Measurements from ENCODE around the gene YIPF2.
"Not testable (repeated sequence)": the region's sequence is repeated elsewhere in the genome, so short reads cannot be mapped to it uniquely, and the experiment has no call there.

Gene YIPF2

DNA sequence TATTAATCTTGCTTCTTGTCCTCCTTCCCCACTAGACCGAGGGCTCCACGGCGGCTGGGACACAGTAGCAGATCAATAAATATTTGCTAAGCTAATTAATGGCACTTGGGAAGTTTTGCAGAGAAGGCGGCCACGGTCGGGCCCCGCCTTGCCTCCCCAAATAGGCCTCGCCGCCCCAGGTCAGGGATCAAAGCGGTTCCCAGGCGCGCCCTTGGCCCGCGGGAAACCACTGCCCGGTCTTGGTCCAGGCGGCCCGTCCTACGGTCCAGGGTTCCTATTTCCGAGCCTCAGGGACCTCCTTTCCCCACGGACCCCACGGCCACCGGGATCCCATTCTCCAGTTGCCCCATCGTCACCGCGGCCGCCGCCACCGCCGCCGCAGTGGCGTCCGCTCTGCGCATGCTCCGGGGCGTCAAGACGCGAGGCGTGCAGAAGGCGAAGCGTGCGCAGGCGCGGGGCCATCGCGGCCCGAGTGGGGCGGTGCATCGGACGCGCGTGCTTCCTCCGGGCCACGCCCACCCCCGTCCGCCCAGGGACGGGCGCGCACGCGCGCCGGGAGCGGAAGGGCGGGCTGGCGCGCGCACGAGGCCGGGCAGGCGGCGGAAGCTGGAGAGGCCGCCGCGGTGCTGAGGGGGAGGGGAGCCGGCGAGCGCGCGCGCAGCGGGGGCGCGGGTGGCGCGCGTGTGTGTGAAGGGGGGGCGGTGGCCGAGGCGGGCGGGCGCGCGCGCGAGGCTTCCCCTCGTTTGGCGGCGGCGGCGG, 32.1 kb upstream of the YIPF2 start, which contains the start of gene SMARCA4:
Gene SMARCA4 (plus strand): TSS at position 717 of the 759 bp plus-strand sequence. CDS start 23,122 bp downstream, outside the sequence.
- H3K4me3 ChIP-seq (ENCODE audit: control insufficient read depth, low read depth, low read length), result peak within 1 kb of the TSS; percentile 68
- TF ChIP-seq, protein P1, sequence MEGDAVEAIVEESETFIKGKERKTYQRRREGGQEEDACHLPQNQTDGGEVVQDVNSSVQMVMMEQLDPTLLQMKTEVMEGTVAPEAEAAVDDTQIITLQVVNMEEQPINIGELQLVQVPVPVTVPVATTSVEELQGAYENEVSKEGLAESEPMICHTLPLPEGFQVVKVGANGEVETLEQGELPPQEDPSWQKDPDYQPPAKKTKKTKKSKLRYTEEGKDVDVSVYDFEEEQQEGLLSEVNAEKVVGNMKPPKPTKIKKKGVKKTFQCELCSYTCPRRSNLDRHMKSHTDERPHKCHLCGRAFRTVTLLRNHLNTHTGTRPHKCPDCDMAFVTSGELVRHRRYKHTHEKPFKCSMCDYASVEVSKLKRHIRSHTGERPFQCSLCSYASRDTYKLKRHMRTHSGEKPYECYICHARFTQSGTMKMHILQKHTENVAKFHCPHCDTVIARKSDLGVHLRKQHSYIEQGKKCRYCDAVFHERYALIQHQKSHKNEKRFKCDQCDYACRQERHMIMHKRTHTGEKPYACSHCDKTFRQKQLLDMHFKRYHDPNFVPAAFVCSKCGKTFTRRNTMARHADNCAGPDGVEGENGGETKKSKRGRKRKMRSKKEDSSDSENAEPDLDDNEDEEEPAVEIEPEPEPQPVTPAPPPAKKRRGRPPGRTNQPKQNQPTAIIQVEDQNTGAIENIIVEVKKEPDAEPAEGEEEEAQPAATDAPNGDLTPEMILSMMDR (conservative IDR thresholded peaks at IDR 0.05; ENCODE audit: control insufficient read depth, insufficient read depth, low read depth, low read length), result no peak
- peak; percentile 95 for DNase-seq (ENCODE audit: low read depth)

DNA sequence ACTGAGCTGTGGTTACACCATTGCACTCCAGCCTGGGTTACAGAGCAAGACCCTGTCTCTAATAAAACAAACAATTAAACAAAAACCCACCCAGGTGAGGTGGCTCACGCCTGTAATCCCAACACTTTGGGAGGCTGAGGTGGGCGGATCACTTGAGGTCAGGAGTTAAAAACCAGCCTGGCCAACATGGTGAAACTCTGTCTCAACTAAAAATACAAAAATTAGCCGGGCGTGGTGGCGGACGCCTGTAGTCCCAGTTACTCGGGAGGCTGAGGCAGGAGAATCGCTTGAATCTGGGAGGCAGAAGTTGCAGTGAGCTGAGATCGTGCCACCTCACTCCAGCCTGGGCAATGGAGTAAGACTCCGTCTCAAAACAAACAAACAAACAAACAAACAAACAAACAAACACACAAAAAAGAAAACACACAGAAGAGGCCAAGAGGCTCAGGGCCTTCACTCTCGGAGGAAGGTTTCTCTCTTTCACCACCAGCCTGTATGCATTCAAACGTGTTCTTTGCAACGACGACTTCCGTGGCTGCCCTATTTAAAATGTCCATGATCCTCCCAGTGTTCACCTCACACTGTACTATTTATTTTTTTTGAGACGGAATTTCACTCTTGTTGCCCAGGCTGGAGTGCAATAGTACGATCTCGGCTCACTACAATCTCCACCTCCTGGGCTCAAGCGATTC, 31.0 kb upstream of the YIPF2 start:
- not testable (repeated sequence) for DNase-seq (ENCODE audit: low read depth); H3K4me3 ChIP-seq (ENCODE audit: control insufficient read depth, low read depth, low read length)

DNA sequence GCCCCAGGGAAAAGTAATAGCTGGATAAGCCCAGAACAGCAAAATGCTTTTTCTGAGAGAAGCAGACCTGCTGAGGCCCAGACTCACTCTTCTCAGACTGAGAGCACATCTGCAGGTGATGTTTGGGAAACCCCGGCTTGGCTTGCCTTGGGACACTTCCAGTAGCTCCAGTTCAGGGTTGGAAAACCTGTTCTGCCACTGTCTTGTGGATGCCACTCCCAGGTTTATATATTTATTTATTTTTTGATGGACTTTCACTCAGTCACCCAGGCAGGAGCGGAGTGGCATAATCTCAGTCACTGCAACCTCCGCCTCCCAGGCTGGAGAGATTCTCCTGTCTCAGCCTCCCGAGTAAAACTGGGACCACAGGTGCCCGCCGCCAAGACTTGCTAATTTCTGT, 24.4 kb upstream of the YIPF2 start:
- H3K4me3 ChIP-seq (ENCODE audit: control insufficient read depth, low read depth, low read length), result no peak overlapping the region
- DNase-seq (ENCODE audit: low read depth), result no peak
- TF ChIP-seq, protein P1 (conservative IDR thresholded peaks at IDR 0.05; ENCODE audit: control insufficient read depth, insufficient read depth, low read depth, low read length), result no peak

DNA sequence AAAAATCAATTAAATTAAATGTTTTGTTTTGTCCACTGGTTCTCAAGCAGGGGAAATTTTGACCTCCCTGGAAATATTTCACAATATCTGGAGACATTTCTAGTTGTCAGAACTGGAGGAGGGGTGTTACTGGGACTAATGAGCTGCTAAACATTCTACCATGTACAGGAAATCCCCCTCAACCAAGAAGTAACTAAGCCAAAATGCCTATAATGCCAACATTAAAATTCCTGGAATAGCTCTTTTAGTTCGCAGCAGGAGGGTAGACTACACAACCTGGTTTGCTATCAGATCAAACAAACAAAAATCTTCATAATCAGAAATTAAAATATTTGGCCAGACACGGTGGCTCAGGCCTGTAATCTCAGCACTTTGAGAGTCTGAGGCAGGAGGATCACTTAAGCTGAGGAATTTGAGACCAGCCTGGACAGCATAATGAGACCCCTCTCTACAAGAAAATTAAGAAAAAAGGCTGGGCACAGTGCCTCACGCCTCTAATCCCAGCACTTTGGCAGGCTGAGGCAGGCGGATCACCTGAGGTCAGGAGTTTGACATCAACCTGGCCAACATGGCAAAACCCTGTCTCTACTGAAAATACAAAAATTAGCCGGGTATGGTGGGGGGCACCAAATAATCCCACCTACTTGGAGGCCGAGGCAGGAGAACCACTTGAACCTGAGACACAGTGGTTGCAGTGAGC, 18.7 kb upstream of the YIPF2 start:
- TF ChIP-seq, protein P1 (conservative IDR thresholded peaks at IDR 0.05; ENCODE audit: control insufficient read depth, insufficient read depth, low read depth, low read length), result no peak
- no peak overlapping the region for H3K4me3 ChIP-seq (ENCODE audit: control insufficient read depth, low read depth, low read length)
- no peak for DNase-seq (ENCODE audit: low read depth)

DNA sequence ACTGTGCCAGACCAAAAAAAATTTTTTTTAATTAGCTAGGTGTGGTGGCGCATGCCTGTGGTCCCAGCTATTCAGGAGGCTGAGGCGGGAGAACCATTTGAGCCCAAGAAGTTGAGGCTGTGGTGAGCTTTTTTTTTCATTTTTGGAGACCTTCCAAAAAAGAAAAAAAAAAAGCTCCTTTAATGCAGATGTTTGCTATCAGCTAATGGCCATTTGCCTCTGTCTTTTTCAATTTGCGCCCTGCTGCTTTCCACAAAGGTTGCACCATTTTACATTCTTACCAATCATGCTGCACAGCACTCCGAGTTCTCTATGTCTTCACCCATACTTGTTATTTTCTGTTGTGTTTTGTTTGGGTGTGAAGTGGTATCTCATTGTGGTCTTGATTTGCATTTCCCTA, 16.8 kb upstream of the YIPF2 start:
- DNase-seq (ENCODE audit: low read depth), result no peak
- TF ChIP-seq, protein P1 (conservative IDR thresholded peaks at IDR 0.05; ENCODE audit: control insufficient read depth, insufficient read depth, low read depth, low read length), result no peak

DNA sequence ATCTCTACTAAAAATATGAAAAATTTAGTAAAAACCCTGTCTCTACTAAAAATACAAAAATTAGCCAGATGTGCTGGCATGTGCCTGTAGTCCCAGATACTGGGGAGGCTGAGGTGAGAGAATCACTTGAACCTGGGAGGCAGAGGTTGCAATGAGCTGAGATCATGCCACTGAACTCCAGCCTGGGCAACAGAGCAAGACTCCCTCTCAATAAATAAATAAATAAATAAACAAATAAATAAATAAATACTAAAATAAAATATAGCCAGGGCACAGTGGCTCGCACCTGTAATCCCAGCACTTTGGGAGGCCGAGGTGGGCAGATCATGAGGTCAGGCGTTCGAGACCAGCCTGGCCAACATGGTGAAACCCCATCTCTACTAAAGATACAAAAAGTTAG, 15.0 kb upstream of the YIPF2 start:
- not testable (repeated sequence) for DNase-seq (ENCODE audit: low read depth); H3K4me3 ChIP-seq (ENCODE audit: control insufficient read depth, low read depth, low read length)

More for the DNA sequence above, 16.8 kb upstream of the YIPF2 start:
- H3K4me3 ChIP-seq (ENCODE audit: control insufficient read depth, low read depth, low read length), result no peak overlapping the region

DNA sequence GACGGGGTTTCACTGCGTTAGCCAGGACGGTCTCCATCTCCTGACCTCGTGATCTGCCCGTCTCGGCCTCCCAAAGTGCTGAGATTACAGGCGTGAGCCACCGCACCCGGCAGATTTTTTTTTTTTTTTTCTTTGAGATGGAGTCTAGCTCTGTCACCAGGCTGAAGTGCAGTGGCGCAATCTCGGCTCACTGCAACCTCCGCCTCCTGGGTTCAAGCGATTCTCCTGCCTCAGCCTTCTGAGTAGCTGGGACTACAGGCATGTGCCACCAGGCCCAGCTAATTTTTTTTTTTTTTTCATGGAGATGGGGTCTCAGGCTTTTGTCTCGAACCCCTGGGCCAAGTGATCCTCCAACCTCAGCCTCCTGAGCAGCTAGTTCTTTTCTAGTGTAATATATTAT, 13.2 kb upstream of the YIPF2 start:
- not testable (repeated sequence) for DNase-seq (ENCODE audit: low read depth); H3K4me3 ChIP-seq (ENCODE audit: control insufficient read depth, low read depth, low read length)

DNA sequence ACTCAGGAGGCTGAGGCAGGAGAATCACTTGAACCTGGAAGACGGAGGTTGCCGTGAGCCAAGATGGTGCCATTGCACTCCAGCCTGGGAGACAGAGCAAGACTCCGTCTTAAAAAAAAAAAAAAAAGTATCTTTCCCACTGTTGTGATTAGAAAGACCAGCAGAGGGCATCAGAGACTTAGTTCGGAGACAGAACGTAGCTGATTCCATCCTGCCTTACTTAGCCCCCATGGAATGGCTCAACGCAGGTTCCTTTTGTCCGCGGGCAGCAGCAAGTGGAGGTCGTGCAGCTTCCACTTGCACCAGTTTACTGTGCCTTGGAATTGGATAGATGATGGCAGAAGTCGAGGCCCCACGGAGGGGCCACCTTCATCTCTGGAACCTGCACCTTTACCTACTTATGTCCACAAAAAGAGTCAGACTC, 8.2 kb upstream of the YIPF2 start:
- H3K4me3 ChIP-seq (ENCODE audit: control insufficient read depth, low read depth, low read length), result no peak overlapping the region
- peak; percentile 83 for DNase-seq (ENCODE audit: low read depth)
- TF ChIP-seq, protein P1 (conservative IDR thresholded peaks at IDR 0.05; ENCODE audit: control insufficient read depth, insufficient read depth, low read depth, low read length), result peak; percentile 67
